Erythroblast (primary cell): Measurements from ENCODE around the gene PAGE1.

Source experiments
- DNase-seq, 2 experiments: peaks; one replicate each; lab custom pipeline; 2025; lab: John Stamatoyannopoulos, UW
- GATA1 ChIP-seq: IDR thresholded peaks from 2 replicates; pipeline ENCODE4 v1.6.1; 2011; ENCODE audit warnings: low read depth, mild to moderate bottlenecking, control low read depth, low read length, moderate library complexity
- POLR2A ChIP-seq: IDR thresholded peaks from 2 replicates; pipeline ENCODE4 v1.6.1; 2011; ENCODE audit warnings: mild to moderate bottlenecking, low read length

Gene PAGE1

DNA sequence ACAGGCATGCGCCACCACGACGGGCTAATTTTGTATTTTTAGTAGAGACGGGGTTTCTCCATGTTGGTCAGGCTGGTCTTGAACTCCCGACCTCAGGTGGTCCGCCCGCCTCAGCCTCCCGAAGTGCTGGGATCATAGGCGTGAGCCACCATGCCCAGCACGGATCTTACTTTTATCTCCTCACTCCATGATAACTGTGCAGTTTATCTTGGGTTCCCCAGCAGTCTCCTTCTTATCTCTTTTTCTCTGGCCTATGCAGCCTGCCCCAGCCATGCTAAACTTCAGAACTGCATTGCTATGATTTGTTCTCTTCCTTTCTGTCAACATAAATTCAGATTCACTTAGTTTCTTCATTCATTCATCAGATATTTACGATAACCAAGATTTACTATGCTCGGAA is 22.4 kb downstream of the PAGE1 start:
- peak; percentile 24 to 70 for DNase-seq
- TF ChIP-seq GATA1 = no peak

DNA sequence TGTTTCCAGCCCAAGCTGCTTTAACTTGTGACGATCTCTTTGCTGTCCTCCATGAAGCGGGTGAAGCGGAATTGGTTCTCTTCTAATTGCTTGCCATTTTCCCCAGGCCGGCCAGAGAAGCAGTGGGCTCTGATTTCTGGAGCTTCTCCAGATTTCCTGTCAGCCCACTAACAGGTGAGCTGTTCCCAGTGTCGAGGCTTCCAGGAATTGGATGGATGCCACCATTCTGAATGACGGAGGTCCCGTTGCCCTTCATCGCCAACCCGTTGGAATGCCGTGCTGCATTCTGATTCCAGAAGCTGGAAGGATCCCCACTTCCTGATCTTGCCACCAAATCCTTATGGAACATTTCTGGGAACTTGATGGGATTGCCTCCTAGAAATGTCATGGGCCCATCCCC is 31.0 kb downstream of the PAGE1 start:
- no peak for TF ChIP-seq POLR2A
- TF ChIP-seq GATA1 = no peak

DNA sequence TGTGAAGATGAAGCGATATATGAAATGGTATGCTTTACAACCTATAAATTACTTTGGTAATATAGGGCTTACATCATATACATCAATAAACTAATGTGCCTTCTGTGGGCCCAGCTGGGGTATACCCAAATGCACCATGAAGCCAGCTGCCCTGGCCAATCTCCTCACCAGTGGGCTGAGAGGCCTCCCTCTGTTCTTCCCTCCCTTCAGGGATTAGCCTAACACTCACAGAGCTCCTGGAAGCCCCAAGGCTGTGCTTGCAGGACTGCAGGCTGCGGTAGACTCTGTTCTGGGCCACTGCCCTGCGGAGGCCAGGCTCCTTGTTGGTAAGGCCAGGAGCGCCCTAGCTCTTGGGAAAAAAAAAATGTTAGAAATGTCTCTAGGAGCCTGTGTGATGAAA is 33.9 kb downstream of the PAGE1 start:
- no peak for TF ChIP-seq POLR2A
- no peak for TF ChIP-seq GATA1
- no peak for DNase-seq

More for the DNA sequence above, 31.0 kb downstream of the PAGE1 start:
- no peak for DNase-seq

DNA sequence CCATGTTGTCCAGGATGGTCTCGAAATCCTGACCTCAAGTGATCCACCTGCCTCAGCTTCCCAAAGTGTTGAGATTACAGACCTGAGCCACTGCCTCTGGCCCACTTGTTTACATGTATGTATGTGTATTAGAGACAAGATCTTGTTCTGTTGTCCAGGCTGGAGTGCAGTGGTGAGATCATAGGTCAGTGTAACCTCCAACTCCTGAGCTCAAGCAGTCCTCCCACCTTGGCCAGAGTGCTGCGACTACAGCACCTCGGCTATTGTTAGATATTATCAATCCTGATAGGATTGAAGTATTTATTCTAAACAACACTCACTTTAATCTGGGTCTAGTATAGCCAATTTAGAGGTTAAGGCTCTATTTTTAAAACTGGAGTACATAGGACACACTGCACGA is 36.0 kb downstream of the PAGE1 start:
- no peak for DNase-seq
- TF ChIP-seq POLR2A = no peak
- no peak for TF ChIP-seq GATA1

DNA sequence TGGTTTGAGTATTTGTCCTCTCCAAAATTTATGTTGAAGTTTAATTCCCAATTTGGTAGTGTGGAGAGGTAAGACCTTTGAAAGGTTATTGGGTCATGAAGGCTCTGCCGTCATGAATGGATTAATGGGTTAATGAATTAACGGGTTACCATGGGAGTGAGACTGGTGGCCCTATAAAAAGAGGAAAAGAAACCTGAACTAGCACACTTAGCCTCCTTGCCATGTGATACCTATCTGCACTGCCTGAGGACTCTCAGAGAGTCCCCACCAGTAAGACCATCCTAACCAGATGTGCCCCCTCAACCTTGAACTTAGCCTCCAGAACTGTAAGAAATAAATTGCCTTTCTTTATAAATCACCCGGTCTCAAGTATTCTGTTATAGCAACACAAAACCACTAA is 39.3 kb downstream of the PAGE1 start:
- no peak for DNase-seq
- TF ChIP-seq POLR2A = no peak
- TF ChIP-seq GATA1 = no peak

DNA sequence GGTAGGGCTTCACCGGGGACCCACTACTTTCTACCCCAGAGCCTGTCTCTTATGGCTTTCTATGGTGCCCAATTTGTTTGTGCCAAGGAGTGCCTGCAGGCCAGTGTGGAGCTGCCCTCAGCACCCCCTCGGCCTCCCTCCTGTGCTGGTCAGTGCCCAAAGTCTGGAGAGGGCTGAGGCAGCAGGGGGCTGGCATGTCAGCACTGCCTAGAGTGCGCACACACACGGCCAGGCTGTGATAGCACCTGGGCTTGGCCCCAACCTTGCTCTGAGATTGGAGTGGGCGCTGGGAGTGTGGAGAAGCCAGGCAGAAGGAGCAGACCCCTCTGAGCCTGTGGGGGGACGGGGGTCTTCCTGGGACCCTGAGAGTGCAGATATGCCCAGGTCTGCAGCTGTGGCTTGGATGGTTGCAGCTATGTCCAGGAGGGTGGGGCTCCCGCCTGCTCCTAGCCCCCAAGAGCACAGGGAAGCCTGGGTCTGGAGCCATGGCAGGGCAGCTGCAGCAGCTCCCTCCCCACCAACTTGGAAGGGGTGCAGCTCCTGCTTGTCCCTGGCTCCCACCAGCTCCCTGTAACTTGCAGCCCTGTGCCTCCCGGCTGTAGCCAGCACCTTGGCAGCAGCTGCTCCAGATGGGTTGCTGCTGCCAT is 50.7 kb downstream of the PAGE1 start:
- TF ChIP-seq POLR2A (no peak), GATA1 (no peak)
- no peak for DNase-seq
